ENCODE data around the gene RIN1. TPM values are rescaled to one million over a fixed set of nuclear protein-coding genes. Genes with fewer than 3 reads are reported as not detected.

The RIN1 gene
- polyA plus RNA-seq, 3 donors = 6.1 to 15.4 (median 7.6) TPM

DNA sequence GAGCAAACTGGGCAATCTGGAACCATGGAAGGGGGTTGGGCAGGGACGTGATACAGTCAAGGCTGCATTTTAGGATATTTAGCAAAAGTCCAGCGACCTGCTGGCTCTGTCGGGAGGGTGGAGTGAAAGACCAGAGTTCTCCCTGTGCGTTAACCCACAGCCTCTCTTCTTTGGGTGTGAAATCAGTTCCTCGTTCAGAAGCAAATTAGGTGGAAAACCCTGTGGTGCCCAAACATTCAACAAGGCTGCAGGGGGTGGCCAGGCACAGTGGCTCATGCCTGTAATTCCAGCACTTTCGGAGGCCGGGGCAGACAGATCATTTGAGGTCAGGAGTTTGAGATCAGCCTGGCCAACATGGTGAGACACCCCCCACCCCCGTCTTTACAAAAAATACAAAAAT is 38.6 kb downstream of the RIN1 start:
- no peak overlapping the region for H3K9ac ChIP-seq (ENCODE audit: insufficient read depth, low read length, poor library complexity, severe bottlenecking)
- H3K9me3 Mint-ChIP-seq = peaks cover 0 to 4% (median under 1%) of the 10 kb centered on the region in 7 donors
- H3K36me3 ChIP-seq (replicated peaks in 1 of 2; ENCODE audit: control insufficient read depth in 1 of 2, insufficient read depth in 2 of 2, low read length in 2 of 2) = no peaks in the 10 kb centered on the region
- no peak overlapping the region for H3K4me3 Mint-ChIP-seq
- intact Hi-C loops (cut with micrococcal nuclease) = no loop called here
- no peaks in the 10 kb centered on the region for H3K4me1 ChIP-seq (ENCODE audit: control insufficient read depth in 1 of 2, insufficient read depth in 2 of 2, low read length in 2 of 2)
- H3K79me2 ChIP-seq (ENCODE audit: insufficient read depth, low read length) = no peaks in the 10 kb centered on the region
- no peak overlapping the region for H3K27ac ChIP-seq (ENCODE audit: low read depth in 1 of 2, low read length in 2 of 2)
- DNase-seq = no peak
- H3K27ac Mint-ChIP-seq = no peak overlapping the region
- peaks cover 3% of the 10 kb centered on the region for H3K4me1 Mint-ChIP-seq
- no peak overlapping the region for H3K4me2 ChIP-seq (replicated peaks; ENCODE audit: extremely low read depth, low read length, poor library complexity, severe bottlenecking)
- peaks cover 20 to 30% (median 20%) of the 10 kb centered on the region in 3 donors for H3K27me3 Mint-ChIP-seq (ENCODE audit: low read depth in 3 of 3)
- TF ChIP-seq, protein P1, sequence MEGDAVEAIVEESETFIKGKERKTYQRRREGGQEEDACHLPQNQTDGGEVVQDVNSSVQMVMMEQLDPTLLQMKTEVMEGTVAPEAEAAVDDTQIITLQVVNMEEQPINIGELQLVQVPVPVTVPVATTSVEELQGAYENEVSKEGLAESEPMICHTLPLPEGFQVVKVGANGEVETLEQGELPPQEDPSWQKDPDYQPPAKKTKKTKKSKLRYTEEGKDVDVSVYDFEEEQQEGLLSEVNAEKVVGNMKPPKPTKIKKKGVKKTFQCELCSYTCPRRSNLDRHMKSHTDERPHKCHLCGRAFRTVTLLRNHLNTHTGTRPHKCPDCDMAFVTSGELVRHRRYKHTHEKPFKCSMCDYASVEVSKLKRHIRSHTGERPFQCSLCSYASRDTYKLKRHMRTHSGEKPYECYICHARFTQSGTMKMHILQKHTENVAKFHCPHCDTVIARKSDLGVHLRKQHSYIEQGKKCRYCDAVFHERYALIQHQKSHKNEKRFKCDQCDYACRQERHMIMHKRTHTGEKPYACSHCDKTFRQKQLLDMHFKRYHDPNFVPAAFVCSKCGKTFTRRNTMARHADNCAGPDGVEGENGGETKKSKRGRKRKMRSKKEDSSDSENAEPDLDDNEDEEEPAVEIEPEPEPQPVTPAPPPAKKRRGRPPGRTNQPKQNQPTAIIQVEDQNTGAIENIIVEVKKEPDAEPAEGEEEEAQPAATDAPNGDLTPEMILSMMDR (IDR thresholded peaks at IDR 0.05) = no peak
- no peak overlapping the region for H3K4me3 ChIP-seq (replicated peaks in 1 of 3; ENCODE audit: low read depth in 2 of 3, low read length in 3 of 3)
- WGBS (ENCODE audit: insufficient coverage) = 67% methylated on average over 5 of the region's 8 CpGs
- peaks cover 0 to 21% of the 10 kb centered on the region in 2 donors for H3K27me3 ChIP-seq (ENCODE audit: control insufficient read depth in 2 of 2, insufficient read depth in 2 of 2, low read length in 2 of 2)
- H3K9me3 ChIP-seq (replicated peaks in 1 of 2; ENCODE audit: control insufficient read depth in 1 of 2, insufficient read depth in 1 of 2, low read length in 2 of 2) = peaks cover 0 to 4% of the 10 kb centered on the region in 2 donors
- no peaks in the 10 kb centered on the region for H4K20me1 ChIP-seq (ENCODE audit: insufficient read depth, low read length)
- no peak overlapping the region for H2AFZ ChIP-seq (ENCODE audit: insufficient read depth, low read depth, low read length, poor library complexity, severe bottlenecking)
- H3K36me3 Mint-ChIP-seq = peaks cover 0 to 3% of the 10 kb centered on the region in 2 donors

GRCh38 chr11:66294626-66295620 is 41.3 kb downstream of the RIN1 start:
- intact Hi-C loops (cut with micrococcal nuclease) = no loop called here

More at GRCh38 chr11:66294626-66295620, 41.3 kb downstream of the RIN1 start:
- Mint-ChIP-seq H3K27me3 (ENCODE audit: low read depth in 3 of 3) (peaks cover 37 to 56% (median 38%) of the 10 kb centered on the region in 3 donors), H3K9me3 (peaks cover 0 to 7% (median 4%) of the 10 kb centered on the region in 7 donors), H3K27ac (no peak overlapping the region), H3K36me3 (peaks cover 3 to 7% of the 10 kb centered on the region in 2 donors), H3K4me3 (no peak overlapping the region), H3K4me1 (peaks cover 9% of the 10 kb centered on the region)
- Histone ChIP-seq H3K4me1 (ENCODE audit: control insufficient read depth in 1 of 2, insufficient read depth in 2 of 2, low read length in 2 of 2) (peaks cover 10 to 14% of the 10 kb centered on the region in 2 donors), H3K27me3 (ENCODE audit: control insufficient read depth in 2 of 2, insufficient read depth in 2 of 2, low read length in 2 of 2) (peaks cover 22 to 44% of the 10 kb centered on the region in 2 donors), H4K20me1 (ENCODE audit: insufficient read depth, low read length) (no peaks in the 10 kb centered on the region), H3K4me3 (replicated peaks in 1 of 3; ENCODE audit: low read depth in 2 of 3, low read length in 3 of 3) (no peak overlapping the region), H3K9ac (ENCODE audit: insufficient read depth, low read length, poor library complexity, severe bottlenecking) (no peak overlapping the region), H3K36me3 (replicated peaks in 1 of 2; ENCODE audit: control insufficient read depth in 1 of 2, insufficient read depth in 2 of 2, low read length in 2 of 2) (no peaks in the 10 kb centered on the region), H3K9me3 (replicated peaks in 1 of 2; ENCODE audit: control insufficient read depth in 1 of 2, insufficient read depth in 1 of 2, low read length in 2 of 2) (peaks cover 0 to 11% of the 10 kb centered on the region in 2 donors), H3K4me2 (replicated peaks; ENCODE audit: extremely low read depth, low read length, poor library complexity, severe bottlenecking) (no peak overlapping the region), H2AFZ (ENCODE audit: insufficient read depth, low read depth, low read length, poor library complexity, severe bottlenecking) (no peak overlapping the region), H3K27ac (ENCODE audit: low read depth in 1 of 2, low read length in 2 of 2) (no peak overlapping the region), H3K79me2 (ENCODE audit: insufficient read depth, low read length) (no peaks in the 10 kb centered on the region)
- 77% methylated on average over 107 of the region's 123 CpGs for WGBS (ENCODE audit: insufficient coverage)
- no peak for DNase-seq
- TF ChIP-seq, protein P1 (IDR thresholded peaks at IDR 0.05) = no peak

Measured in CD14-positive monocyte (primary cell).